Esophagus (tissue), 2 donors: ENCODE results near the gene GATB. TPM values are rescaled to one million over a fixed set of nuclear protein-coding genes. Genes with fewer than 3 reads are reported as not detected.

Experiments used
- H3K27ac ChIP-seq, 2 donors: one replicate each; pipeline ENCODE4 v1.5.1; 2013; ENCODE audit warnings: low read depth in 2 of 2, mild to moderate bottlenecking in 2 of 2, inconsistent platforms in 1 of 2, low read length in 1 of 2, moderate library complexity in 1 of 2
- H3K27me3 ChIP-seq, 2 donors: one replicate each; pipeline ENCODE4 v1.6.1; 2013; ENCODE audit warnings: low read length in 2 of 2, control low read depth in 1 of 2, mild to moderate bottlenecking in 1 of 2; ENCODE audit not compliant: insufficient read depth in 2 of 2, control insufficient read depth in 1 of 2
- H3K36me3 ChIP-seq, 2 donors: one replicate each; pipeline ENCODE4 v1.6.1; 2013; ENCODE audit warnings: low read length in 1 of 2; ENCODE audit not compliant: control insufficient read depth in 2 of 2, insufficient read depth in 2 of 2
- H3K4me1 ChIP-seq, 2 donors: one replicate each; pipeline ENCODE4 v1.6.1; 2013; ENCODE audit warnings: low read length in 1 of 2; ENCODE audit not compliant: control insufficient read depth in 2 of 2, insufficient read depth in 2 of 2
- H3K4me3 ChIP-seq, 2 donors: one replicate each; pipeline ENCODE4 v1.5.1; 2013; ENCODE audit warnings: low read length in 2 of 2, mild to moderate bottlenecking in 2 of 2, low read depth in 1 of 2, moderate library complexity in 1 of 2
- H3K9me3 ChIP-seq, 2 donors: one replicate each; pipeline ENCODE4 v1.6.1; 2013; ENCODE audit warnings: mild to moderate bottlenecking in 2 of 2, low read depth in 1 of 2, low read length in 1 of 2, moderate library complexity in 1 of 2; ENCODE audit not compliant: control insufficient read depth in 2 of 2, insufficient read depth in 1 of 2
- WGBS, 2 donors: extraction: QIAGEN DNeasy Blood & Tissue Kit; methylation state at CpG; one replicate each; pipeline ENCODE4 v1.1.7; 2013; 5-methylcytosine and 5-hydroxymethylcytosine counted together
- polyA plus RNA-seq, 2 donors: library from polyadenylated mRNA; stranded (reverse); fragments of 200-250 nt; gene quantifications; one replicate each; pipeline ENCODE4 v1.2.3, GENCODE V29; 2013
- donor health status: healthy with polysubstance abuse.
- donor health status: Bipolar disorder and iron deficiency.

The GATB gene
- polyA plus RNA-seq, 2 donors = 18.9 to 29.4 TPM

DNA sequence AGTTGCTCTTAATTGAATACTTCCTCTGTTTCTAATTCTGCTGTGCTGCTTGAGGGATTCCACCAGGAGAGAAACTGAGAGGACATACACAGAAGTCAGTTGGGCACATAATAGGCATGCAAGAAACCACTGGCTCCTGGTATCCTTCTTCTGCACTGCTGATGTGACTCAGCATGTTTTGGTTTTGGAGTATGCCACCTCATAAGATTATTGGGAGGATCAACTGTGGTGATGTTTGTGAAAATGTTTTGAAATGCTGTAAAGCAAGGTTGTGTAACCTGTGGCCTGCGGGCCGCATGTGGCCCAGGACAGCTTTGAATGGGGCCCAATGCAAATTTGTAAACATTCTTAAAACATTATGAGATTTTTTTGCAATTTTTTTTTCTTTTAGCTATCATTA is 119.6 kb downstream of the GATB start:
- WGBS, 2 donors = 65 to 78% methylated on average over 2 of the region's 2 CpGs
- Histone ChIP-seq H3K27me3 (no peaks in the 10 kb centered on the region), H3K4me1 (no peaks in the 10 kb centered on the region), H3K4me3 (no peak overlapping the region), H3K36me3 (no peaks in the 10 kb centered on the region), H3K9me3 (no peaks in the 10 kb centered on the region), H3K27ac (no peak overlapping the region)

GRCh38 chr4:151640381-151640780 is 120.4 kb downstream of the GATB start:
- Histone ChIP-seq H3K27me3 (no peaks in the 10 kb centered on the region), H3K4me3 (no peak overlapping the region), H3K36me3 (no peaks in the 10 kb centered on the region), H3K27ac (no peak overlapping the region), H3K4me1 (no peaks in the 10 kb centered on the region), H3K9me3 (no peaks in the 10 kb centered on the region)
- WGBS, 2 donors = 41 to 46% methylated on average over 1 of the region's 1 CpG

DNA sequence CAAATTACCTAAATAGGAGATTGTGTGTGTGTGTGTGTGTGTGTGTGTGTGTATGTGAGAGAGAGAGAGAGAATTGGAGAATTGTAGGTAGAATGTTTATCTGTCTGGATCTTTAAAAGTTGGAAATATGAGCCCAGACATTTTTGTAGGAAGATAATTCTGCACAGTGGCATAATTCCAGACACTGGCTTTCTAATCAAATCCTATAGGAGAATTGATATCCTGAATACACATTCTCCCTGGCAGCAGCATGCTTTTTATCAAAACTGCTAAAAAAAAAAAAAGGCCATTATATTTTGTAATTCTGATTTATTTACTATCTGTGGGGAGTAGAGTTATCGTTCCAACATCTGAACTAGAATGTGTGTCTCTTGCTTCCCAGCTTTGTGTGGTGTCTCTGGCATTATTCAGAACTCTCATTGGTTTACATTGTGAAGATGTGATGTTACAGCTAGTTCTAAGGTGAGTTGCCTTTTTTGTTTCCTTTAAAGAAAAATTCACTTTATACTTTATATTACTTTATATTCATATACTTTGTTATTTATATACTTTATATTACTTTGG is 122.4 kb downstream of the GATB start:
- no peak overlapping the region for H3K27ac ChIP-seq
- no peak overlapping the region for H3K4me3 ChIP-seq
- no peaks in the 10 kb centered on the region for H3K9me3 ChIP-seq
- H3K4me1 ChIP-seq = no peaks in the 10 kb centered on the region
- no peaks in the 10 kb centered on the region for H3K27me3 ChIP-seq
- no peaks in the 10 kb centered on the region for H3K36me3 ChIP-seq
- 73 to 77% methylated on average over 1 of the region's 1 CpG for WGBS, 2 donors

DNA sequence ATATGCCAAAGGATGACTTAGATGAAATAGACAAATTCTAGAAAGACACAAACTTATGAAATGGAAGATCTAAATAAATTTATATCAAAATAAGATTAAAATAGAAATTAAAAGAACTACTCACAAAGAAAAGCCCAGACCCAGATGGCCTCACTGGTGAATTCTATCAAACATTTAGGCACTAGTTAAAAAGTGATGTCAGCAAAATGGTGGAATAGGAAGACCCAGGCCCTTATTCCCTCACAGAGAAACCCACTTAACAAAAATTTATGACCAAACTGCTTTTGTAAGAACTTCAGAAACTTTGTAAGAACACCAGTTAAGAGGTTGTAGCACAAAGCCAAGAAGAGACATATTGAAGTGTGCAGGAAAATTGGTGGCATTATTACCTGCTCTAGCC is 129.5 kb downstream of the GATB start:
- no peaks in the 10 kb centered on the region for H3K9me3 ChIP-seq
- no peak overlapping the region for H3K27ac ChIP-seq
- H3K4me3 ChIP-seq = no peak overlapping the region
- no peaks in the 10 kb centered on the region for H3K4me1 ChIP-seq
- no peaks in the 10 kb centered on the region for H3K27me3 ChIP-seq
- H3K36me3 ChIP-seq = no peaks in the 10 kb centered on the region

GRCh38 chr4:151629097-151629783 is 131.6 kb downstream of the GATB start:
- WGBS, 2 donors = 69 to 72% methylated on average over 10 of the region's 10 CpGs

DNA sequence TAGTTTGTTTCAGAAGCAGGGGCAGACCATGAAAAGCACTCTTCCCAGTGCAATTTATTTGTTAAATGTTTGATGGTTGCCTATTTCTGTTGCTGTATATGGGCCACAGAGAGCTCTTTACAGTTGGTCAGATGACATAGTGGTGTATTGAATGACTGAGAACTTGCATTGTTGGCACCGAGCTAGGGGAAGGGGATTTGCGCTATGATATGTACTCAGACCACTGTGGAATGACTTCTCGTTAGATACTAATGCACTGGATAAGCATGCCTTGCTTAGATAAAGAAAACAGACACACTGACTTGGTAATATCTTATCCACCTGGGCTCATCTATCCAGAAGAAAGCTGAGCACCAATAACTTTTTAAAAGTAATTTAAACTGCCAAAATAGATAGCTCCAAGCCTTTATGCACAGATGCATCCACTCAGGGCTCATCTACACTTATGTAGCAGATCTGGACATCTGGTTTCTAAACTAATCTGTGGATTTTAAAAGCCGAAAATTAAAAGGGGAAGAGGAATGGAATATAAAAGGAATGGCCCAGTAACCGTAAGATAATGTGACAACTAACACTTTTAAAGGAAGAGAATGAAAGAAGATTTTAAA is 132.7 kb downstream of the GATB start:
- Histone ChIP-seq H3K27me3 (no peaks in the 10 kb centered on the region), H3K36me3 (no peaks in the 10 kb centered on the region), H3K9me3 (no peaks in the 10 kb centered on the region), H3K27ac (no peak overlapping the region), H3K4me3 (no peak overlapping the region), H3K4me1 (no peaks in the 10 kb centered on the region)
- WGBS, 2 donors = 78 to 80% methylated on average over 5 of the region's 5 CpGs

More at GRCh38 chr4:151629097-151629783, 131.6 kb downstream of the GATB start:
- H3K4me3 ChIP-seq = no peak overlapping the region
- no peaks in the 10 kb centered on the region for H3K4me1 ChIP-seq
- H3K27ac ChIP-seq = no peak overlapping the region
- H3K36me3 ChIP-seq = no peaks in the 10 kb centered on the region
- no peaks in the 10 kb centered on the region for H3K9me3 ChIP-seq
- H3K27me3 ChIP-seq = no peaks in the 10 kb centered on the region

- no peaks in the 10 kb centered on the region for H3K9me3 ChIP-seq
- no peaks in the 10 kb centered on the region for H3K4me1 ChIP-seq
- H3K4me3 ChIP-seq = no peak overlapping the region
- WGBS, 2 donors = 25 to 44% methylated on average over 1 of the region's 1 CpG
- no peaks in the 10 kb centered on the region for H3K36me3 ChIP-seq
- H3K27me3 ChIP-seq = no peaks in the 10 kb centered on the region
- no peak overlapping the region for H3K27ac ChIP-seq
Measured at GRCh38 chr4:151627491-151627890, 133.3 kb downstream of the GATB start.

GRCh38 chr4:151626751-151627150 is 134.1 kb downstream of the GATB start:
- no peak overlapping the region for H3K4me3 ChIP-seq
- H3K4me1 ChIP-seq = no peaks in the 10 kb centered on the region
- H3K9me3 ChIP-seq = no peaks in the 10 kb centered on the region
- WGBS, 2 donors = 61 to 62% methylated on average over 3 of the region's 3 CpGs
- H3K36me3 ChIP-seq = peaks cover 0 to 3% of the 10 kb centered on the region in 2 donors
- no peaks in the 10 kb centered on the region for H3K27me3 ChIP-seq
- no peak overlapping the region for H3K27ac ChIP-seq

GRCh38 chr4:151626228-151626627 is 134.6 kb downstream of the GATB start:
- no peaks in the 10 kb centered on the region for H3K9me3 ChIP-seq
- no peak overlapping the region for H3K27ac ChIP-seq
- H3K4me1 ChIP-seq = no peaks in the 10 kb centered on the region
- WGBS, 2 donors = 91 to 96% methylated on average over 3 of the region's 3 CpGs
- H3K27me3 ChIP-seq = no peaks in the 10 kb centered on the region
- peaks cover 0 to 3% of the 10 kb centered on the region in 2 donors for H3K36me3 ChIP-seq
- H3K4me3 ChIP-seq = no peak overlapping the region
